HEK293T (cell line): ENCODE results near the gene RPTOR.

Experiments
- CTBP1 ChIP-seq: fragments of 450-650 bp; IDR thresholded peaks from 2 replicates; pipeline ENCODE4 v1.6.1; 2016; ENCODE audit warnings: borderline replicate concordance
- FOXK2 ChIP-seq: fragments of 450-650 bp; IDR thresholded peaks from 2 replicates; pipeline ENCODE4 v1.6.1; 2016; ENCODE audit warnings: mild to moderate bottlenecking
- FOXM1 ChIP-seq: fragments of 450-650 bp; IDR thresholded peaks from 2 replicates; pipeline ENCODE4 v1.6.1; 2017; ENCODE audit warnings: mild to moderate bottlenecking, borderline replicate concordance
- HDGF ChIP-seq: fragments of 450-650 bp; IDR thresholded peaks from 2 replicates; pipeline ENCODE4 v1.6.1; 2017; ENCODE audit warnings: antibody characterized with exemption, borderline replicate concordance
- ZNF384 ChIP-seq: fragments of 450-650 bp; IDR thresholded peaks from 2 replicates; pipeline ENCODE4 v1.6.1; 2016

DNA sequence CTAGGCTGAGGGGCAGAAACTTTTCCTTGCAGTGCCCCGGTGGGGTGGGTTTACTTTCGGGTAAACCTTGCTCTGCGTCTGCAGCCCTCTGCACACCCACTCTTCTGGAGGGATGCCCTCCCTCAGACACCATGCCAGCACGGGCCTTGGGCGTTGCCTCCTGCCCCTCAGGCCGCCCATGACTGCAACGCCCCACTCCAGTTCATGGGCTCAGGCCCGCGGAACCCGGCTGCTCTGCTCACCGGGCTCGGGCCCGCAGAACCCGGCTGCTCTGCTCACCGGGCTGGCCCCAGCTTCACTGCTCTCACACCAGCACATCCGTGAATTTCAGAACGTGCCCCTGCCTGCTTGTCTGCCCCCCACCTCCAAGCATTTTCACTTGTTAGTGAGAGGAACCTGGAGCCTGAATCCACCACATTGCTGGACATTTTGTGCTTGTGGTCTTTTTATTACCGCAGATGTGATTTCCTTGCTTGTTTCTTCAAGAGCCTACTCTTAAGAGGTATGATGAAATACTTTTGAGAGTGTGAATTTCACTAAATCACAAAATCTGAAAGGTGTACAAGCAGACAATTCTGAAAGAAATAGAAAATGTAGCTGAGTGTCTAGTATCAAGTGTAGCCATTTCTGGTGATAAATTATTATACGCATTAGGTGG lies 130.9 kb downstream of the RPTOR start:
- TF ChIP-seq ZNF384 (no peak), CTBP1 (no peak), FOXK2 (no peak), HDGF (no peak), FOXM1 (no peak)
